Vagina (tissue), 2 donors: ENCODE results near the gene SIPA1L3. TPM values are rescaled to one million over a fixed set of nuclear protein-coding genes. Genes with fewer than 3 reads are reported as not detected.

Source experiments
- DNase-seq, 2 donors: peaks; one replicate each; pipeline ENCODE4 v3.0.0-alpha.2; 2017; ENCODE audit errors: extremely low spot score in 2 of 2
- H3K27ac ChIP-seq: fragments of 200-600 bp; sonication (generic); one replicate; pipeline ENCODE4 v1.5.1; 2019
- H3K27me3 ChIP-seq: fragments of 200-600 bp; sonication (generic); one replicate; pipeline ENCODE4 v1.5.1; 2019
- H3K36me3 ChIP-seq, 2 donors: fragments of 200-600 bp; sonication (generic); one replicate each; pipeline ENCODE4 v1.5.1; 2017 to 2019
- H3K4me1 ChIP-seq: fragments of 200-600 bp; sonication (generic); one replicate; pipeline ENCODE4 v1.5.1; 2019
- H3K4me3 ChIP-seq, 2 donors: fragments of 200-600 bp; sonication (generic); 1 replicate in 1 of 2; 2 replicates in 1 of 2; pipeline ENCODE4 v1.5.1; 2016 to 2019
- H3K9me3 ChIP-seq: fragments of 200-600 bp; sonication (generic); one replicate; pipeline ENCODE4 v1.5.1; 2019
- CTCF ChIP-seq, 3 experiments: fragments of 450-650 bp in 2 of 3; fragments of 200-600 bp in 1 of 3; sonication (generic) in 1 of 3; IDR thresholded peaks; one replicate each; pipeline ENCODE4 v1.5.1; 2017 to 2019; ENCODE audit warnings: antibody characterized with exemption in 3 of 3, mild to moderate bottlenecking in 2 of 3, moderate library complexity in 2 of 3
- POLR2A ChIP-seq, 2 donors: fragments of 450-650 bp; IDR thresholded peaks; one replicate each; pipeline ENCODE4 v1.6.1; 2017; ENCODE audit warnings: antibody characterized with exemption in 2 of 2, mild to moderate bottlenecking in 2 of 2, moderate library complexity in 2 of 2
- POLR2AphosphoS5 ChIP-seq, 2 donors: sonication (generic); formaldehyde crosslinking; IDR thresholded peaks; one replicate each; pipeline ENCODE4 v1.9.0; 2017; ENCODE audit warnings: antibody characterized with exemption in 2 of 2, mild to moderate bottlenecking in 2 of 2, low read depth in 1 of 2; ENCODE audit not compliant: insufficient read depth in 1 of 2
- intact Hi-C: fragments of 100-400 bp; cut with DNase I; formaldehyde crosslinking; loops from one replicate; pipeline ENCODE4 v1.15.1; 2023
- total RNA-seq: library from RNA; depleted of rRNA; stranded (reverse); fragments of >200 nt; gene quantifications from one replicate; pipeline ENCODE4 v1.2.3, GENCODE V29; 2016

Gene SIPA1L3
- total RNA-seq, 1 donor from 2014 or later, result 13.0 TPM

DNA sequence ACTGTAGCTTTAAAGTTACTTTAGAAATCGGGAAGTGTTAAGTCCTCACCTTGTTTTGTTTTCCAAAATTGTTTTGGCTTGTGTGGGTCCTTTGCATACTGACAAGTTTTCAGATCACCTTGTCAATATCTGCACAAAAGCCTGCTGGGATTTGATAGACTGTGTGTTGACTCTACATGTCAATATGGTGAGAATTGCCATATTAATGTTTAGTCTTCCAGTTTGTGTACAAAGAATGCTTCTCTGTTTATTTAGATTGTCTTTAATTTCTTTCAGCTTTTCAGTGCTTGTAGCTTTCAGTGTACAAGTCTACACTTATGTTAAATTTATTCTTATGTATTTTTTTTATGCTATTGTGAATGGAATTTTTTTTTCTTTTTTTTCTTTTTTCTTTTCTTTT is 50.2 kb downstream of the SIPA1L3 start:
- Histone ChIP-seq H3K4me1 (no peaks in the 10 kb centered on the region), H3K9me3 (no peaks in the 10 kb centered on the region), H3K27me3 (no peaks in the 10 kb centered on the region), H3K36me3 (no peaks in the 10 kb centered on the region), H3K27ac (no peak overlapping the region), H3K4me3 (no peak overlapping the region)
- intact Hi-C loops, result no loop called here
- no peak for TF ChIP-seq POLR2A (IDR thresholded peaks at IDR 0.05)
- DNase-seq, result no peak

GRCh38 chr19:37959665-37960114 is 52.7 kb downstream of the SIPA1L3 start:
- Histone ChIP-seq H3K27me3 (no peaks in the 10 kb centered on the region), H3K4me3 (no peak overlapping the region), H3K36me3 (no peaks in the 10 kb centered on the region), H3K9me3 (no peaks in the 10 kb centered on the region), H3K4me1 (no peaks in the 10 kb centered on the region), H3K27ac (no peak overlapping the region)
- no peak for DNase-seq
- TF ChIP-seq CTCF (IDR thresholded peaks at IDR 0.05) (no peak), POLR2A (IDR thresholded peaks at IDR 0.05) (no peak), POLR2AphosphoS5 (IDR thresholded peaks at IDR 0.05; ENCODE audit: insufficient read depth in 1 of 2, low read depth in 1 of 2) (no peak)
- intact Hi-C loops, result no loop called here

DNA sequence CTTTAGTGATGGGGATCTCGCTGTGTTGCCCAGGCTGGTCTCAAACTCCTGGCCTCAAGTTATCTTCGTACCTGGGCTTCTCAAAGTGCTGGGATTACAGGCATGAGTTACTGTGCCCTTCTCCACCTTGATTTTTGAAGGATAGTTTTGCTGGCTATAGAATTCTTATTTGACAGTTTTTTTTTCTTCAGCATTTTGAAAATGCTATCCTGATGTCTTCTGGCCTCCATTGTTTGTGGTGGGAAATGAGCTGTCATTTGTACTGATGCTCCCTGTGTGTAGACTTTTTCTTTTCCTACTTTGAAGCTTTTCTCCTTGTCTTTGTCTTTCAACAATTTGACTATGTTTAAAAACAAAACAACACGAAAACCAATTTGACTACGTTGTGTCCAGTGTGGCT is 54.2 kb downstream of the SIPA1L3 start:
- TF ChIP-seq POLR2AphosphoS5 (IDR thresholded peaks at IDR 0.05; ENCODE audit: insufficient read depth in 1 of 2, low read depth in 1 of 2), result no peak
- TF ChIP-seq CTCF (IDR thresholded peaks at IDR 0.05), result no peak
- no peak for TF ChIP-seq POLR2A (IDR thresholded peaks at IDR 0.05)
- no peak overlapping the region for H3K27ac ChIP-seq
- H3K27me3 ChIP-seq, result no peaks in the 10 kb centered on the region
- no peaks in the 10 kb centered on the region for H3K36me3 ChIP-seq
- H3K4me3 ChIP-seq, result no peak overlapping the region
- no peak for DNase-seq
- H3K4me1 ChIP-seq, result peaks cover 2% of the 10 kb centered on the region
- intact Hi-C loops, result no loop called here
- no peaks in the 10 kb centered on the region for H3K9me3 ChIP-seq

DNA sequence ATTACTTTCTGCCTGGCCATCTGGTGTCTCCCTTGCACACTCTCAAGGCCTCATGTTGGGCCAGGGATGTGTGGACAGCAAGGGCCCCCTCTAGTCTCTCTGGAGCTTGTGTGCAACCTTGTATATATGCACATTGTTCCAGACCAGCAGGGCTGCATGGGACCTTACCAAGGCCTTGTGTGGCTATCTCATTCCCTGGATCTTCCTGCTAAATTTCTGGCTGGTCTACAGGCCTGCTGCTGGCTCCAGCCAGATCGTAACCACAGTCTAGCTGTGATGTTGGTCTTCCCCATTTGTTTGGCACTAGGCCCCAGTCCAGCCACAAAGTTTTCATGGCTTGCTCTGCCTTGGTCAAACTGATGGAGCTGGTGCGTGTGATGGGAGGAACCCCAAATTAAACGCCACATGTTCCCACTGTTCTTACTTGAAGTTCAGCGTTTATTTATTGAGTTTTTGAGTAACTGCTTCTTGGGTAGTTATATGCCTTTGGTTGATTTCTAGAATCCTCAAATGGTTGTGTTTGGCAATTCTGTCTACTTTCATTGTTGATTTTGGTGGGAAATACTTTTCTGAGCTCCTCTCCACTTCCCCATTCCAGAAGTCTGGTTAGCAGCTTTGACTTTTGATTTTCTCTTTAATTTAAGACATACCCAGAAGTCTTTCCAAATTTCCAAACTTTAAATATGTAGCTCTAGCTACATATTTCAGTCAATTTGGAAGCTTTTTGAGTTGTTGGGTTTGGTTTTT is 56.4 kb downstream of the SIPA1L3 start:
- no peak for TF ChIP-seq POLR2AphosphoS5 (IDR thresholded peaks at IDR 0.05; ENCODE audit: insufficient read depth in 1 of 2, low read depth in 1 of 2)
- no peak for TF ChIP-seq CTCF (IDR thresholded peaks at IDR 0.05)
- no peak for TF ChIP-seq POLR2A (IDR thresholded peaks at IDR 0.05)
- no peaks in the 10 kb centered on the region for H3K9me3 ChIP-seq
- H3K4me1 ChIP-seq, result peaks cover 12% of the 10 kb centered on the region
- H3K27me3 ChIP-seq, result no peaks in the 10 kb centered on the region
- H3K4me3 ChIP-seq, result no peak overlapping the region
- intact Hi-C loops, result no loop called here
- H3K27ac ChIP-seq, result no peak overlapping the region
- no peaks in the 10 kb centered on the region for H3K36me3 ChIP-seq
- DNase-seq, result no peak

GRCh38 chr19:37964109-37964508 is 57.1 kb downstream of the SIPA1L3 start:
- peaks cover 17% of the 10 kb centered on the region for H3K4me1 ChIP-seq

More at GRCh38 chr19:37964109-37964508, 57.1 kb downstream of the SIPA1L3 start:
- intact Hi-C loops, result no loop called here
- DNase-seq, result no peak
- Histone ChIP-seq H3K9me3 (no peaks in the 10 kb centered on the region), H3K27me3 (no peaks in the 10 kb centered on the region), H3K36me3 (no peaks in the 10 kb centered on the region), H3K4me3 (no peak overlapping the region), H3K27ac (no peak overlapping the region)
- no peak for TF ChIP-seq POLR2A (IDR thresholded peaks at IDR 0.05)
- TF ChIP-seq CTCF (IDR thresholded peaks at IDR 0.05), result no peak
- no peak for TF ChIP-seq POLR2AphosphoS5 (IDR thresholded peaks at IDR 0.05; ENCODE audit: insufficient read depth in 1 of 2, low read depth in 1 of 2)
